SK-N-MC (cell line): Measurements from ENCODE around the gene GSS.

Source experiments
- DNase-seq: peaks from one replicate; pipeline ENCODE4 v3.0.0-alpha.2; 2011; ENCODE audit warnings: low read depth, low spot score
- H3K27ac ChIP-seq: fragments of 200-600 bp; sonication (generic); 2 replicates; pipeline ENCODE4 v1.5.1; 2016; ENCODE audit warnings: mixed run types
- H3K36me3 ChIP-seq: fragments of 200-600 bp; sonication (generic); 2 replicates; pipeline ENCODE4 v1.6.1; 2017; ENCODE audit warnings: antibody characterized with exemption, low read length, mixed read lengths; ENCODE audit not compliant: insufficient read depth
- H3K4me3 ChIP-seq: fragments of 200-600 bp; sonication (generic); 2 replicates; pipeline ENCODE4 v1.5.1; 2016
- H3K9ac ChIP-seq: fragments of 200-600 bp; sonication (generic); 2 replicates; pipeline ENCODE4 v1.8.0; 2017; ENCODE audit warnings: mixed run types, mixed read lengths; ENCODE audit not compliant: insufficient read length
- H3K9me3 ChIP-seq: fragments of 200-600 bp; sonication (generic); 2 replicates; pipeline ENCODE4 v1.6.1; 2017; ENCODE audit warnings: low read depth, mild to moderate bottlenecking, antibody characterized with exemption, low read length, moderate library complexity, mixed read lengths
- EZH2 ChIP-seq: fragments of 200-600 bp; sonication (generic); IDR thresholded peaks from one replicate; pipeline ENCODE4 v1.6.1; 2017; ENCODE audit warnings: antibody characterized with exemption
- FOXP2 ChIP-seq: optimal IDR thresholded peaks from 2 replicates; pipeline ENCODE3; 2011; ENCODE audit warnings: mild to moderate bottlenecking, moderate library complexity; ENCODE audit not compliant: insufficient read depth; ENCODE audit errors: extremely low read length, control extremely low read depth
- POLR2AphosphoS5 ChIP-seq: IDR thresholded peaks from 2 replicates; pipeline ENCODE4 v1.6.1; 2012; ENCODE audit warnings: mild to moderate bottlenecking, low read depth, low read length, borderline replicate concordance

The GSS gene

GRCh38 chr20:34976286-34976685 is 20.7 kb upstream of the GSS start:
- no peaks in the 10 kb centered on the region for H3K36me3 ChIP-seq
- H3K27ac ChIP-seq, result no peak overlapping the region
- no peak for DNase-seq
- no peak overlapping the region for H3K9ac ChIP-seq
- no peak for TF ChIP-seq POLR2AphosphoS5
- no peak for TF ChIP-seq FOXP2
- TF ChIP-seq EZH2, result no peak
- no peaks in the 10 kb centered on the region for H3K9me3 ChIP-seq
- H3K4me3 ChIP-seq, result no peak overlapping the region

GRCh38 chr20:34974246-34974645 is 18.6 kb upstream of the GSS start:
- DNase-seq, result no peak
- H3K36me3 ChIP-seq, result no peaks in the 10 kb centered on the region
- no peak overlapping the region for H3K9ac ChIP-seq
- TF ChIP-seq FOXP2, result no peak
- TF ChIP-seq POLR2AphosphoS5, result no peak
- no peak for TF ChIP-seq EZH2
- no peak overlapping the region for H3K27ac ChIP-seq
- no peak overlapping the region for H3K4me3 ChIP-seq
- H3K9me3 ChIP-seq, result no peaks in the 10 kb centered on the region

- H3K36me3 ChIP-seq, result no peaks in the 10 kb centered on the region
- TF ChIP-seq POLR2AphosphoS5, result no peak
- no peak overlapping the region for H3K9ac ChIP-seq
- H3K9me3 ChIP-seq, result no peaks in the 10 kb centered on the region
- DNase-seq, result no peak
- H3K27ac ChIP-seq, result no peak overlapping the region
- H3K4me3 ChIP-seq, result no peak overlapping the region
These were observed 16.1 kb upstream of the GSS start for GRCh38 chr20:34971561-34972235.

GRCh38 chr20:34970846-34971560 is 15.4 kb upstream of the GSS start:
- Histone ChIP-seq H3K27ac (no peak overlapping the region), H3K9ac (no peak overlapping the region)

GRCh38 chr20:34970193-34970840 is 14.7 kb upstream of the GSS start:
- no peak overlapping the region for H3K4me3 ChIP-seq
- H3K9me3 ChIP-seq, result no peaks in the 10 kb centered on the region
- H3K36me3 ChIP-seq, result no peaks in the 10 kb centered on the region
- H3K9ac ChIP-seq, result no peak overlapping the region
- no peak for TF ChIP-seq EZH2
- no peak for TF ChIP-seq FOXP2
- TF ChIP-seq POLR2AphosphoS5, result no peak
- no peak for DNase-seq
- no peak overlapping the region for H3K27ac ChIP-seq

More at GRCh38 chr20:34970846-34971560, 15.4 kb upstream of the GSS start:
- Histone ChIP-seq H3K36me3 (no peaks in the 10 kb centered on the region), H3K4me3 (no peak overlapping the region), H3K9me3 (no peaks in the 10 kb centered on the region)
- no peak for DNase-seq
- TF ChIP-seq POLR2AphosphoS5, result no peak
- TF ChIP-seq EZH2, result no peak
- TF ChIP-seq FOXP2, result no peak

- no peak for TF ChIP-seq EZH2
- TF ChIP-seq FOXP2, result no peak
- TF ChIP-seq POLR2AphosphoS5, result no peak
- no peaks in the 10 kb centered on the region for H3K9me3 ChIP-seq
- no peak overlapping the region for H3K27ac ChIP-seq
- no peak overlapping the region for H3K9ac ChIP-seq
- no peak overlapping the region for H3K4me3 ChIP-seq
- no peaks in the 10 kb centered on the region for H3K36me3 ChIP-seq
- DNase-seq, result no peak
These were observed 12.6 kb upstream of the GSS start for GRCh38 chr20:34968042-34968775.

- Histone ChIP-seq H3K27ac (no peak overlapping the region), H3K36me3 (no peaks in the 10 kb centered on the region), H3K9ac (no peak overlapping the region), H3K9me3 (no peaks in the 10 kb centered on the region), H3K4me3 (no peak overlapping the region)
- no peak for DNase-seq
- TF ChIP-seq EZH2, result no peak
- no peak for TF ChIP-seq FOXP2
- TF ChIP-seq POLR2AphosphoS5, result no peak
These were observed 11.8 kb upstream of the GSS start for GRCh38 chr20:34967421-34967820.

GRCh38 chr20:34965051-34965450 is 9.4 kb upstream of the GSS start:
- no peak for DNase-seq
- H3K27ac ChIP-seq, result no peak overlapping the region
- H3K9me3 ChIP-seq, result no peaks in the 10 kb centered on the region
- no peaks in the 10 kb centered on the region for H3K36me3 ChIP-seq
- H3K4me3 ChIP-seq, result no peak overlapping the region
- H3K9ac ChIP-seq, result no peak overlapping the region
- TF ChIP-seq POLR2AphosphoS5, result no peak
- TF ChIP-seq FOXP2, result no peak
- no peak for TF ChIP-seq EZH2
